DMS153 treated with DMSO at 0.1 percent for 48 hours (cell line): ENCODE measurements around the gene TMEM42.

ENCODE experiments used
- DNase-seq: peaks from one replicate; lab custom pipeline; 2025; ENCODE audit not compliant: unreplicated experiment; lab: John Stamatoyannopoulos, UW

The TMEM42 gene

DNA sequence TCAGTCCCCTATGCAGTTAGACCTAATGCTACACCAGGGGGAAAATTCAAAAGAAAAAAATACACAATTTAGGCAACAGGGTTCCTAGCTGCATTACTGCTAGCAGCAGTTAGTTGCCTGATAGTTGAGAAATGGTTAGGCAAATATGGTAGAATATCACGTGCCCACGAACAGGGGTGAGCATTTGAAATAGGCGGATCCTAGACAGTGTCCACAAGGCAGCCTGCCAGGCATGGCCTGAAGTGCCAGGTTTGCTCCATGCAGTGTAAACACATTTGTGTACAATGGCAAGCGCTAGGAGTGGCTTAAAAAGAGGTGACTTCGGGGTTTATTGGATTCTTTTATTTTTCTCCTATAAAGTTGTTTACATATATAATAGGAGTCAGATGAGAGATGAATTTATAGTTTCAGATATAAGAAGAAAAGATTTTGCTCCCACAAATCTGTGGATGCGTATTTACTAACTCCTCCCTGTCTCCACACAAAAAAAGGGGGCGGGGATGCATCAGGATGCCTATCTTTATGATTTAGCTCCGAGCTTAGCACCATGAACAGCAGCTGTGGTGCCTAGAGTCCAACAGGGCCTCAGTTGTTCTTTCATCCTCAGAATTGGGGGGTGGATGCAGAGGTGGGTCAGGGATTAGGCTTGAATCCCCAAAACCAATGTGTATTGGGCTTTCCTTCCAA, 8.8 kb downstream of the TMEM42 start:
- DNase-seq, result peak; percentile 41

DNA sequence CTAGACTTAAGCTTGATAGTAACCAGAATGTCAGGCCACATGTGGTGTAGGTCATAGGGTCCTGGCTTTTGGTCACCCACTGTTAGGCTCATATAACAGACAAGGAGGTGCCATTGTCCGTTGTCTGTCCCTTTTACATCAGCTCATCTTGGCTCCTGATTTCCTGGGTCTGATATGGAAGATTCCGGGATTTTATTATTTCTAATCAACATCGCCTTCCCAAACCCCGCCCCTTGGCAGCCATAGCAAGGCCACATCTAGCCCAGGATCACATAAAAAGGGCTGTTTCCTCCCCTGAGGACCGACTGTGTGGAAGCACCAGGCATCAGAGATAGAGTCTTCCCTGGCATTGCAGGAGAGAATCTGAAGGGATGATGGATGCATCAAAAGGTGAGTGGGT, 12.6 kb downstream of the TMEM42 start, which contains the start of gene TGM4:
TGM4 (plus strand) TSS at position 301 of the 400 bp plus-strand sequence; CDS start at position 372, 71 bp downstream.
- DNase-seq, result no peak

DNA sequence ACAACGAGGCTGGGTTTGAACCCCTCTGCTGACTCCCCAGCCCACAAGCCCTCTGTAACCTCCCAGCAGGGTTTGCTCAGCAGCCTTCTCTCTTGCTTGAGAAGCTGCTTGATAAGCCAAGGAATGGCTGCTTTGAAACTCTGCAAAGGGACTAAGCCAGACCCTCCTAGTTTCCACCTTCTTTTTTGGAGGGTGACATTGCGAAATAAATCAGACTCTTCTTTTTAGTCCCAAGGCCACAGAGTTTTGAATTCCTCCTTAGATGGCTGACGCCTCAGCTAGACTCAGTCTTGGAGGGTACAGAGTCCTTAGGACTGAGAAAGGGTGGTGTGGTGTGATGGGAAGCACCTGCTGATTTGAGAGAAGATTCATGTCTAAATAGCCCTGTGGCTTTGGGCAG, 13.9 kb downstream of the TMEM42 start:
- DNase-seq, result no peak

DNA sequence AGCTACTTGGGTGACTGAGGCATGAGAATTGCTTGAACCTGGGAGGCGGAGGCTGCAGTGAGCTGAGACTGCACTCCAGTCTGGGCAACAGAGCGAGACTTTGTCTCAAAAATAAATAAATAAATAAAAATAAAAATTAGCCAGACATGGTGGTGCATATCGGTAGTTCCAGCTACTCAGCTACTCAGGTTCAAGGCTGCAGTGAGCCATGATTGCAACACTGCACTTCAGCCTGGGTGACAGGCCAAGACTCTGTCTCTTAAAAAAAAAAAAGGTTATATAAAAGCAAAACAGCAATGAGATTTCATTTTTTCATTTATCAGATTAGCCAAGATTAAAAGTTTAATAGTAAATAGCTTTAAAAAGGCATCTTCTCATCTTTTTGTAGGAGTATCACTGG, 15.6 kb downstream of the TMEM42 start:
- DNase-seq, result no peak

DNA sequence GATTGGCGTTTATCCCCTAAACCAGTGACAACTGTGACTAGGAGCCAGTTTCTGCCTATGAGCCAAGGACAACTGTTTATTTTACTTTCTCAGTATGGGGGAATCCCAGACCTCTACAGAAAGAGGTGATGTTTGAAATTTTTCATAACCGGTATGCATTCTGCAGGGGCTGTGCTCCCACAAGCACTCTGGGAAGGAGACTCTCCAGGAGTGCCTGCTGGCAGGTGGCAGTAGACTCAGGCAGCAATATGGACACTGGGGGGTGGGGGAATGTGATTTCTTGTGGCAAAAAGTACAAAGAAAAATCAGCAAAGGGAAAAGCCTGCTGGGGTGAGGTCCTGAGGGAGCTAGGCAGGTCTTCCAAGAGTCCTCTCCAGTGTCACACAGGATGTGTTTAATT, 18.6 kb downstream of the TMEM42 start:
- no peak for DNase-seq

DNA sequence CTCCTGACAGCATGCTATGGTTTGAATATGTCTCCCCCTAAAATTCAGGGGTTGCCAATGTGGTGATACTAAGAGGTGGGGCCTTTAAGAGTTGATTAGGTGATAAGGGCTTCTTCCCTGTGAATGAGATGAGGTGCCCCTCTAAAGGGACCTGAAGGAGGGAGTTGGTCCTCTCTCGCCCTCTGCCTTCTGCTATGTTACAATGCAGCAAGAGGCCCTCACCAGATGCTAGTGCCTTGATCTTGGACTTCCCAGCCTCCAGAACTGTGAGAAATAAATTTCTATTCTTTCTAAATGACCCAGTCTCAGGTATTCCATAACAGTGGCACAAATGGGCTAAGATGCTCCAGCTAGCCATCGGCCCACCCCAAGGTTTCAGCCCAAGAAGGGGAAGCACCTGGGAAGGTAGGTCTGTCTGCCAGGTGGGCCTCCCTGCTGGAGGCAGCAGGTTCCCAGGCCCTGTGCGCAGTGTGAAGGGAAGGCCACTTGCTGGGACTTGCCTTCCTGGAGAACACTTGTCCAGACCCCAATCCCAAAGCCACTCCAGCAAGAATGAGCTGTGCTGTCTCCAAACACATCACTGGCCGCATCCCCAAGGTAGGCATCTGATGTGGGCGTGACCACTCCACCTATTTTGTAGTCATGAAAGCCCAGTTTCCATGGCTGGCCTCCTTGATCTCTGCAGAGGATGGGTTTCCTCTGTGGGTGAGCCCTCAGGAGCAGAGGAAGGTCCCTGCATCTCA, 21.7 kb downstream of the TMEM42 start:
- no peak for DNase-seq

DNA sequence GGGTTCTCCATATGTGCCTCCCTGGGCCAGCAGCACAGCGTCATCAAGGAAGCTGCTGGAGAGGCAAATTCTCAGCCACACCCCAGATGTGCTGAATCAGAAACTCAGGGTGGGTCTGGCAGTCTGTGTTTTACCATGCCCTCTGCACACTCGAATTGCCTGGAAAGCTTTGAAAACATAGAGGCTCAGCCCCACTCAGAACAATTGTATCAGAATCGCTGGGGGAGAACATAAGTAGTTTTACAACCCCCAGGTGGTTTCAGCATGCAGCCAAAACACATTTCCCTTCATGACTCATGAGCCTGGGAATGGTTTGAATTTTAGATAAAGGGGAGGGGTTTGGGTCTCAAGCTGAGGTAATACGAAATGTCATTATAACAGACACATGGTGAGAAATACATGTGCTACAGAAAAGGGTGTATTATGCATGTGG, 22.3 kb downstream of the TMEM42 start:
- DNase-seq, result no peak

DNA sequence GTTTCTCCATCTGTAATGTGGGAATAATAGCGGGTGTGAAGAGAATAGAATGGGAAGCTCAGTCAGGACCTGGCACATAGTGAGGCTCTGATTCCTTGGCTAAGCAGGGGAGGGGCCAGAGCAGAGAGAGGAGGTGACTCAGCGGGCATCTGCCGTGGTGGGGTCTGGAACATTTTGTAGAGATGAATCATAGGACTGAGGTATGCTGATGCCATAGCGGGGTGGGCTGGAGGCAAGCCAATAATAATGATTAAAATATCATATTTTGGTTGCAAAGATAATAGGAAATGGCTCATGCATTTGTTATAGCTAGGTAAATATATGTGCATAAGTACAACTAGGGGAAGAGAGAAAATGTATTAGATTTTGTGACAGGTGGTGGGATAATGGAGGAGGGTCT, 23.9 kb downstream of the TMEM42 start:
- DNase-seq, result no peak

- no peak for DNase-seq
Observed at GRCh38 chr3:44886561-44886960, 24.8 kb downstream of the TMEM42 start.

DNA sequence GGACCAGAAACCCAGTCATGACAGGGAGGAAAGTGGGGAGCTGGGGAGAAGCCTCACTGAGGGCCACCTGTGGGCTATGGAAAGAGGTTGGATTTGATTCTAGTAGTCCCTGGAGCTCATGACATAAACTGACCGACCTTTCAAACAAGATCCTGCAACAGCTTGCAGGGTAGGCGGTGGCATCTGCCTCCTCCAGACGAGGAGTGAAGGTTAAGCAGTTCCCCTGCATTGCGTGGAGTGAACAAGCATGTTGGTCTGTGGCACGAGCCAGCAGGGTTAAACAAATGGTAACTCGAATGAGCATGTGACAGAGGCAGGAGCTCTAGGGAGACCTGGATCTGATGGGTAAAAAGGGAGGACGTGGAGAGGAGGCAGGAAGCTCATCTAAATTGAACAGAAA, 25.4 kb downstream of the TMEM42 start:
- no peak for DNase-seq

- DNase-seq, result no peak
Observed at GRCh38 chr3:44890258-44890657, 28.5 kb downstream of the TMEM42 start.

DNA sequence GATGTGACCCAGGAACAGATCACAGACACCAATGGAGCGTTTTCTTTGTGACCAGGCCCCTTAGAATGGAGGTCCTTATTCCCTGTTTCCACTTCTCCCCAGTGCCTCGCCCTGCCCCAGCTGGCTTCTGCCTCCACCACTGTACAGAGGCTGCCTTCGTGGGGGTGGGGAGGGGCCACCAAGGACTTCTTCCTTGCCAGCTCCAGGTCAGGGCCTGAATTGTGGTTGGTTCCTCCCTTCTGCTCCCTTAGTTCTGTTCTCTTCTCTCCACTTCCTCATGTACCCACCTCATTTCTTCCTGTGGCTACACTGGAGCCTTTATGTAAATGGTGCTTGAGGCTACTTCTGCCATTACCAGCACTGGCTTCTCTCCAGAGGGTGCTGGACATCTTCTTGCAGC, 29.1 kb downstream of the TMEM42 start:
- DNase-seq, result no peak

- DNase-seq, result no peak
Observed at GRCh38 chr3:44892689-44893088, 31.0 kb downstream of the TMEM42 start.

- no peak for DNase-seq
Observed at GRCh38 chr3:44893097-44893496, 31.4 kb downstream of the TMEM42 start.

GRCh38 chr3:44894485-44894884, 32.8 kb downstream of the TMEM42 start:
- DNase-seq, result no peak

GRCh38 chr3:44896440-44896839, 34.7 kb downstream of the TMEM42 start:
- no peak for DNase-seq

DNA sequence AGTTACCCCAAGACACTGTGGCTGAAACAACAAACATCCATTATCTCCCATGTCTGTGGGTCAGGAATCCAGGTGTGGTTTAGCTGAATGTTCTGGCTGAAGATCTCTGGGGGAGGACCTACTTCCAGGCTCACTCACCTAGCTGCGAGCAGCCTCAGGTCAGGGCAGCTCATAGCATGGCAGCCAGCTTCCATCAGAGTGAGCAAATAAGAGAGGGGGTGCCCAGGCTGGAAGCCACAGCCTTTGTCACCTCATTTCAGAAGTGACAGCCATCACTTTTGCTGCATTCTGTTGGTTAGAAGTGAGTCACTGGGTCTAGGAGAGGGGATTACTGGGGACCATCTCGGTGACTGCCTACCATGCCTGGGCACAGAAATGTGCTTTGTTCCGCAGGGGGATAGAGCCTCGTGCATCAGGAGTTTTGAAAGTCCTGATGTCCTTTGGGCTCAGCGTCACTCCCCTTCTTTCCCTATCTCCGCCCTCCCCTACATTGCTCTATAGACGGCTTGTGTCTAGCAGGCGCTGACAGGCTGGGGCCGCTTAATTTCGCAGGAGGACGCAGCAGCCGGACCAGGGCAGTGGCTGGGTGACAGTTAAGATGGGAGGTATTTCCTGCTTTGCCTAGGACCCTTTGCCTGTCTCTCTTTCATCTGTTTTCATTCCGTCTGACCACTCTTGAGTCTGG, 38.1 kb downstream of the TMEM42 start:
- no peak for DNase-seq

DNA sequence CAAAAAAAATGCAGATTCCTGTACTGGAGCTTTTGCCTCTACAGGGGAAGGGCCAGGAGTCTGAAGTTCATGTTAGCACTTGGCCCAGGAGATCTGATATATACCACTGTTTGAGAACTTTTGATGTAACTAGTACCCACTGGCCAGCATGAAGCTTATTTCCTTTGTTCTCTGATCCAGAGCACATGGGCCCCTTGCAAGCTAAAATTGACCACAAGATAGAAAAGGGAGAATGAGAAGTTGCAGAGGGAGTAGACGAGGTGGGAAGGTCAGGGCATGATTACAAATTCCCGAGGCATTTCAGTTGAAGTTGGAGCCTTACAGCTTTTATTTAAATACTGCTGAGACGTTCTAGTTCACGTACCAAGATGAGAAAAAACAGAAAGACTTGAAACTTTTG, 40.9 kb downstream of the TMEM42 start:
- DNase-seq, result no peak

DNA sequence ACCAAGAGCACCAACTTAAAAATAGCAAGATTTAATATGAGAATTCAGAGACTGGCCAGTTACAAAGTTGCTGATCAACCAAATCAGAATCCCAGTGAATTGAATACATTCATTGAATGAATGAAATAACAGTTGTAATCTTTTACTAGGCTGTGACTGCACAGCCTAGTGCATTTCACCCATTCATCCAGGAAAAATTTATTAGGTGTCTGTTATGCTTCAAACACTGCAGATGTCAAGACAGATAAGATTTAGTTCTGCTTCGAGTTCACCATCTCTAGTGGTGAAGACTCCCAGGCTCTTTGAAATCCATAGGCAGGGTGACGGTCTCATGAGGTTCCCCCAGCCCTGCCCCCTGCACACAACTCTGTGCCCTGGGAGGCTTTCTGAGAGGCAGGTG, 41.6 kb downstream of the TMEM42 start:
- DNase-seq, result no peak

DNA sequence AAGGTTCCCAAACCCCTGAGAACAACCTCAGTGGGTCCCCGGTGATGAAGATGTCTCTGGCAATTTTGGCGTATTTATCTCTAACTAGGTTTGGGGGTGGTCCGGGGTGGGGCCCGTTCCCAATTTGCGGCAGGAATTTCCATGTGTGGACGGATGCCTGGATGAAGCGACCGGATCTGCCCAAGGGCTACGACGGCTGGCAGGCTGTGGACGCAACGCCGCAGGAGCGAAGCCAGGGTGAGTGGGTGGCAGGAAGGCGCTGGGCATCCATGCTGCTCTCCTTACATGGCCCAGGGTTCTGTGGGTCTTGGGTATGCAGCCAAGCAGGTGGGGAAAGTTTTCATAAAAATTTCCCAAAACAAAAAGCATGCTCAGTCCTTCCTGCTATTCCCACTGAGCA, 42.0 kb downstream of the TMEM42 start:
- DNase-seq, result no peak

- no peak for DNase-seq
Observed at GRCh38 chr3:44905446-44906157, 43.9 kb downstream of the TMEM42 start.
